Measurements from ENCODE around the gene BLOC1S1.

The BLOC1S1 gene

GRCh38 chr12:55695349-55695748 lies 20.5 kb upstream of the BLOC1S1 start:
- no peak for DNase-seq

GRCh38 chr12:55696141-55696540 lies 19.7 kb upstream of the BLOC1S1 start:
- DNase-seq, result no peak

- no peak for DNase-seq
Observed at GRCh38 chr12:55696796-55697462, 18.9 kb upstream of the BLOC1S1 start.

GRCh38 chr12:55697686-55698085 lies 18.2 kb upstream of the BLOC1S1 start:
- no peak for DNase-seq

- DNase-seq, result no peak
Observed at GRCh38 chr12:55698241-55698955, 17.4 kb upstream of the BLOC1S1 start.

GRCh38 chr12:55698965-55699364 lies 16.9 kb upstream of the BLOC1S1 start:
- DNase-seq, result no peak

- DNase-seq, result no peak
Observed at GRCh38 chr12:55699471-55700055, 16.3 kb upstream of the BLOC1S1 start.

- no peak for DNase-seq
Observed at GRCh38 chr12:55700255-55701018, 15.4 kb upstream of the BLOC1S1 start.

GRCh38 chr12:55702861-55703260 lies 13.0 kb upstream of the BLOC1S1 start:
- DNase-seq, result no peak

GRCh38 chr12:55703288-55703687 lies 12.6 kb upstream of the BLOC1S1 start:
- DNase-seq, result no peak

GRCh38 chr12:55703901-55704761 lies 11.7 kb upstream of the BLOC1S1 start:
- DNase-seq, result no peak

- no peak for DNase-seq
Observed at GRCh38 chr12:55704824-55705718, 10.8 kb upstream of the BLOC1S1 start.

GRCh38 chr12:55705782-55706402 lies 10.0 kb upstream of the BLOC1S1 start:
- DNase-seq, result no peak

GRCh38 chr12:55706568-55707218 lies 9.2 kb upstream of the BLOC1S1 start:
- DNase-seq, result no peak

- DNase-seq, result no peak
Observed at GRCh38 chr12:55707219-55707671, 8.6 kb upstream of the BLOC1S1 start.

- peak; percentile 66 to 70 for DNase-seq
Observed at GRCh38 chr12:55707841-55708694, 7.8 kb upstream of the BLOC1S1 start, which contains the start of gene ITGA7. TSS of gene ITGA7 (minus strand) at chr12:55707904. CDS start at chr12:55707682, 222 bp downstream.

- no peak for DNase-seq
Observed at GRCh38 chr12:55708695-55709233, 7.1 kb upstream of the BLOC1S1 start.

GRCh38 chr12:55711786-55712553 lies 3.9 kb upstream of the BLOC1S1 start:
- DNase-seq, result no peak
